ENCODE measurements around the gene B3GAT1.

The B3GAT1 gene

GRCh38 chr11:134330611-134331353 lies 81.3 kb downstream of the B3GAT1 start:
- Histone ChIP-seq H3K27me3 (replicated peaks; ENCODE audit: insufficient read depth, low read length) (no peaks in the 10 kb centered on the region), H3K9me2 (replicated peaks; ENCODE audit: insufficient read depth, low read length) (no peaks in the 10 kb centered on the region), H3K36me3 (replicated peaks; ENCODE audit: insufficient read depth, low read length) (no peaks in the 10 kb centered on the region), H4K20me1 (ENCODE audit: insufficient read depth, low read length) (no peaks in the 10 kb centered on the region), H3K27ac (ENCODE audit: low read length) (no peak overlapping the region), H3K9ac (ENCODE audit: low read length) (no peak overlapping the region), H3F3A (ENCODE audit: insufficient read depth, low read length) (no peaks in the 10 kb centered on the region), H3K9me3 (replicated peaks; ENCODE audit: insufficient read depth, low read length) (no peaks in the 10 kb centered on the region), H3K4me2 (ENCODE audit: low read depth, low read length) (no peak overlapping the region), H2AFZ (ENCODE audit: low read length) (no peak overlapping the region), H3K4me1 (ENCODE audit: low read length) (no peaks in the 10 kb centered on the region), H3K79me2 (ENCODE audit: low read length) (no peaks in the 10 kb centered on the region), H3K4me3 (ENCODE audit: low read length) (no peak overlapping the region)
- TF ChIP-seq EZH2phosphoT487 (IDR thresholded peaks at IDR 0.05; ENCODE audit: low read length): no peak
- no peak for TF ChIP-seq CTCF (IDR thresholded peaks at IDR 0.05; ENCODE audit: low read length)
- no peak for DNase-seq
